Gastrocnemius medialis (tissue), 4 donors: ENCODE data around the gene AFAP1.

Experiments
- CTCF ChIP-seq, 5 experiments: fragments of 450-650 bp in 3 of 5; fragments of 200-600 bp in 2 of 5; sonication (generic) in 2 of 5; IDR thresholded peaks in 4 of 5; conservative IDR thresholded peaks in 1 of 5; 1 replicate in 4 of 5; 2 replicates in 1 of 5; pipeline ENCODE4 v1.5.1; 2016 to 2019; ENCODE audit warnings: antibody characterized with exemption in 5 of 5, mild to moderate bottlenecking in 3 of 5, moderate library complexity in 3 of 5
- POLR2A ChIP-seq, 2 donors: fragments of 450-650 bp; IDR thresholded peaks; one replicate each; pipeline ENCODE4 v1.6.1; 2017; ENCODE audit warnings: antibody characterized with exemption in 2 of 2, mild to moderate bottlenecking in 2 of 2, moderate library complexity in 2 of 2

- TF ChIP-seq CTCF (IDR thresholded peaks at IDR 0.05 in 4 of 5, conservative IDR thresholded peaks at IDR 0.05 in 1 of 5) (no peak), POLR2A (IDR thresholded peaks at IDR 0.05) (no peak)
Observed at GRCh38 chr4:7759635-7760034, 180.0 kb downstream of the AFAP1 start.
